Sigmoid colon (tissue), 4 donors: ENCODE data around the gene SUPT3H.

ENCODE experiments used
- CTCF ChIP-seq, 4 experiments: fragments of 450-650 bp in 3 of 4; fragments of 200-600 bp in 1 of 4; IDR thresholded peaks; one replicate each; pipeline ENCODE4 v1.5.1; 2016 to 2019; ENCODE audit warnings: antibody characterized with exemption in 4 of 4, mild to moderate bottlenecking in 3 of 4, moderate library complexity in 2 of 4
- EP300 ChIP-seq, 4 donors: sonication (generic); formaldehyde crosslinking; IDR thresholded peaks; one replicate each; pipeline ENCODE4 v1.6.1; 2017; ENCODE audit warnings: antibody characterized with exemption in 4 of 4

GRCh38 chr6:45200510-45200909, 177.2 kb downstream of the SUPT3H start:
- TF ChIP-seq CTCF (IDR thresholded peaks at IDR 0.05) (no peak), EP300 (IDR thresholded peaks at IDR 0.05) (no peak)
